HG03135 (cell line): ENCODE measurements around the gene SHISA7.
A peak's percentile ranks its signal among the peaks of the same experiment; 100 is the strongest.

ENCODE experiments used
- ATAC-seq: cut with Tn5 transposase; IDR thresholded peaks from one replicate; pipeline ENCODE4 v1.9.1; 2021; ENCODE audit warnings: mild to moderate bottlenecking, moderate library complexity; ENCODE audit not compliant: unreplicated experiment

Gene SHISA7

DNA sequence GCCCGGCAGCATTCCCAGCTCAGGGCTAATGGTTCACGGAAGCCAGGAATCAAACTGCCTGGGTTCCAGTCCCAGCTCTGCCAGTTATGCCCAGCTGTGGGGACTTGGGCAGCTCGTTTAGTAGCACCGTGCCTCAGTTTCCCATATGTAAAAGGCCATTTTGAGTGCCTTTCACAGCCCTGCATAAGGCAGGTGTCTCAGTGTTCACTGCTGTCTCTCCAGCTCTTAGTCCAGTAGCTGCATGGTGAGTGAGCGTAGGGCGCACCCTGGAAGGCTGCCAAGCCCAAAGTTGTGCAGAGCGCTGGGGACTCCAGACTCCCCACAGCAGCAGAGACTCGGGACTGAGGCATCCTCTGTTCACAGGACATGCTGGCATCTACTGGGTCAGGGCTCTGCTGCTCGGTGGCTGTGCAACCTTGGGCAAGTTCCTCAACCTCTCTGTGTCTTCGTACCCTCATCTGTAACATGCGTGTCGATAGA, 51.9 kb downstream of the SHISA7 start:
- no peak for ATAC-seq

GRCh38 chr19:55390461-55390880, 52.6 kb downstream of the SHISA7 start:
- ATAC-seq = no peak

- ATAC-seq = no peak
These were observed 53.4 kb downstream of the SHISA7 start for GRCh38 chr19:55389386-55390317.

- ATAC-seq = no peak
These were observed 55.2 kb downstream of the SHISA7 start for GRCh38 chr19:55387736-55388497.

DNA sequence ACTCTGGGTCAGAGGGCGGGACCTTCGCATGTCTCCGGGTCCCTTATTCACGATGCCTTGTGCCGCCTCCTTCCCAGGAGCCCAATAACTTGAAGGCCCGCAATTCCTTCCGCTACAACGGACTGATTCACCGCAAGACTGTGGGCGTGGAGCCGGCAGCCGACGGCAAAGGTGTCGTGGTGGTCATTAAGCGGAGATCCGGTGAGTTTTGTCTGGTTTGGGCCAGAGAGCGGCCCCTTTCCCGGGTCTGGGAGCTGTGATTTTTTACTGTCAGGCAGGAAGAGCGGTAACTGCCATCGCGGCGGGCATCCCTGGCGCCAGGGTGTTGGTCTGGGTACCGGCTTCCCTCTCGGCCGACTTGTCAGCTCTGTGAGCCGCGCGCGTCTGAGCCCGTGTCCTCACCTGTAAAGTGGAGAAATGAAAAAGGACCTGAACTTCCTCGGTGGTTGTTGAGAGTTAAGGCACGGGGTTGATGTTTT, 56.6 kb downstream of the SHISA7 start:
- ATAC-seq = no peak

- ATAC-seq = peak; percentile 58
These were observed 57.2 kb downstream of the SHISA7 start, which contains the start of gene RPL28 for GRCh38 chr19:55385724-55386492. TSS of gene RPL28 (plus strand) at chr19:55385932. CDS start at chr19:55386358, 426 bp downstream.

DNA sequence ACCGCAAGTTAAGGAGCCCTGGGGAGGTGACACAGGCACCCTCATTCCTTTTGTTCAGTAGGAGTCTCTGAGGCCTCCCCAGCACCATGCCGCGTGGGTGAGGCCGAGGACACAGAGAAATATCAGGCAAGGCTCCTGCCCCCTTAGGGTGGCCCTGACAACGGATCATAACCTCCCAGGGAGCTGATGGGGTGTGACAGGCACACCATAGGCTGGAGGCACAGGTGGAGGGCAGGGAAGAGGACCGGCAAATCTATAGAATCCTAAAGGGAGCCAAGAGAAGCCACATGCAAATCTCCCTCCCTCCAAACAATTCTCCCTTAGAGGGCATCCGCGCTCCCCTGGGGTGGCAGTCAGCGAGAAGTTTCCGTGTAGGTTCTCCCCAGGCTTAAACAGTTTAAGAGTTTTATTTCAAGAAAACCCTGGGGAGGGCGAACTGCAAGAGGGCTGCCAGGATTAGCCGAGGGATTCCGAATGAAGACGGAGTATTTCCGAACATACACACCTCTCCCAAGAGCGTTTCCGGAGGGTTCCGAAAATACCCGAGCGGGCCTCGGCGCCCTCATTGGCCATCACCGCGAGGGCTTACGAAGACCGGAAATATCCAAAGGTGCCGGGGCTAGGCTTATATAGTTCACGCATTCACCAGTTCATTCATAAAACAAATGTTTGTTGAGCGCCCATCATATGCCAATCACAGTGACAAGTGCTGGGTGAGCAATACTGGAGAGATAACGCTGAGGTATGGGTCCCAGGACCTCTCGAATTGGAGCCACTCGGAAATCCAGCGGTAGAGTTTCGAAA, 58.0 kb downstream of the SHISA7 start:
- ATAC-seq = peak; percentile 54

DNA sequence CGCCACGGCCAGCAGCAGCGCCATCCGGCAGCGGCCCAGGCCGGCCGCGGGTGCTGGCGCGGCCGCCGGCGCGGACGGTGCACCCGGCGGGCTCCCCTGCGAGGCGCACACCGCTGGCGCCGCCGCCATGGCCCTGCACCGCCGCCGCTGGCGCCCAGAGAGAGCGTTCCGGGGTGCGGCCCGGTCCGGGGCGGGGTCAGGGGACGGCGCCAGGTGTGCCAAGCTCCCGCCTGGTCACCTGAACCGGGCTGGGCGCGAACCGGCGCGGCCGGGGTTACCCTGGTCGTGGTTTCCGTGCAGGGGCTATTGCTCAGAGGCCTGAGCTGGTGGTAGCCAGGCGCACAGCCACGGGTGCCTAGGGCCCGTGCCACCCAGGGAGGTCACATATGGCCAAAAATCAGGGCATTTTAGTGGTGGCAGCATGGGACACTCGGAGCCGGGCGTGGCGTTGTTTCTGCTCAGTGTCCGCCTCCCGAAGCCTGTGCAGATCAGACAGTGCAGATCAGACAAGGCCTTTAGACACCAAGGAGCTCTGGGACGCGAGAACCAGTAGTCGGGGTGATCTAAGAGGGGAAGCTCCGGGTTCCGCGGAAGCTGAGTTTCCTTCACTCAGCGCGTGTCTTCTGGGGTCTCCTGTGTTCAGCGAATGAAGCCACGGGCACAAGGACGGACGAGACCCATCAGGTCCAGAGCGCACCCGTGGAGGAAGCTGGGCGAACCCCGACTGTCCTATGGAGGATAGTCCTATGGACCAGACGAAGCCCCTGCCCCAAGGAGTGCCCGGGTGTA, 58.8 kb downstream of the SHISA7 start, which contains the start of gene TMEM238:
TSS of gene TMEM238 (minus strand) at position 162 of the 789 bp plus-strand sequence. CDS start at position 129, 33 bp downstream.
- ATAC-seq = no peak

GRCh38 chr19:55383279-55384130, 59.6 kb downstream of the SHISA7 start:
- ATAC-seq = no peak

DNA sequence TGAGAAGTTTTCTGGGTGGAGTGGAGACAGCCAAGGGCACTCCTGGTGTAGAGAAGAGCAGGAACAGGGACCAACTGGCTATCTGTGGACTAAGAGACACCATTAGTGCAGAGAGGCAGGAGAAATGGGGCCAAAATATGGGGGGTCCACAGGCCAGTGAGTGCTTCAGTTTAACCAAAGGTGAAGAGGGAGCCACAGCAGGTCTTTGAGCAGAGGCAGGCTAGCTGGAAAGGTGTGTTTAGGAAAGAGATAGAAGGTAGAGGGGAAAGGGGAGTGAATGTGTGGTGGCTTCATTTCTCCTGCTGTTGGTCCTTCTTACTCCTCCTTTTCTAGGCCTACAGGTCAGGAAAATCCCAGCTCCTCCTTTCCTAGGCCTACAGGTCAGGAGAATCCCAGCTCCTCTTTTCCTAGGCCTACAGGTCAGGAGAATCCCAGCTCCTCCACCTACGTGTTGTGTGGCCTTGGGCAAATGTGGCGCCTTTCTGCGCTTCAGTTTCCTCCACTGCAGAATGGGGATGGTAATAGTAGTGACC, 60.5 kb downstream of the SHISA7 start:
- no peak for ATAC-seq

GRCh38 chr19:55382013-55382412, 61.1 kb downstream of the SHISA7 start:
- no peak for ATAC-seq

GRCh38 chr19:55379174-55379573, 63.9 kb downstream of the SHISA7 start:
- no peak for ATAC-seq
